Breast epithelium (tissue), 3 donors: ENCODE measurements around the gene SRF.

Experiments used
- POLR2A ChIP-seq: fragments of 450-650 bp; IDR thresholded peaks from one replicate; pipeline ENCODE4 v1.6.1; 2016; ENCODE audit warnings: antibody characterized with exemption, mild to moderate bottlenecking, moderate library complexity
- POLR2AphosphoS5 ChIP-seq, 3 donors: sonication (generic); formaldehyde crosslinking; IDR thresholded peaks; one replicate each; pipeline ENCODE4 v1.6.1; 2017; ENCODE audit warnings: antibody characterized with exemption in 3 of 3
- TF ChIP-seq, protein P1 (sequence below), 3 donors: fragments of 450-650 bp; IDR thresholded peaks; one replicate each; pipeline ENCODE4 v1.5.1; 2016 to 2017; ENCODE audit warnings: antibody characterized with exemption in 3 of 3, mild to moderate bottlenecking in 3 of 3, moderate library complexity in 3 of 3

DNA sequence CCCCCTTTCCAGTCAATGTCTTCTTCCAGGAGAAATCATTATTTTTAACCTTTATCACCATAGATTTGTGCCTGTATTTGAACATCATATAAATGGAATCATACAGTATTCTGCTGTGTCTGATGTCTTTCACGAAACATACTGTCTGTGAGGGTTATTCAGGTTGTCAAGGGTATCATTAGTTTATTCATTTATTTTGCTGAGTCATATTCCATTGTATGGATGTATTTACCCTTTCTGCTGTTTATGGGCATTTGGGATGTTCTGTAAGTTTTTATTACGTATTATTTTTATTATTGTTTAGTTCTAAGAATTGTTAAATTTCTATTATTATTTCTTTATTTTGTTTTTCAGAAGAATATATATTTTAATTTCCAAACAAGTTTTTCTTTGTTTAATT is 36.2 kb downstream of the SRF start:
- TF ChIP-seq, protein P1, sequence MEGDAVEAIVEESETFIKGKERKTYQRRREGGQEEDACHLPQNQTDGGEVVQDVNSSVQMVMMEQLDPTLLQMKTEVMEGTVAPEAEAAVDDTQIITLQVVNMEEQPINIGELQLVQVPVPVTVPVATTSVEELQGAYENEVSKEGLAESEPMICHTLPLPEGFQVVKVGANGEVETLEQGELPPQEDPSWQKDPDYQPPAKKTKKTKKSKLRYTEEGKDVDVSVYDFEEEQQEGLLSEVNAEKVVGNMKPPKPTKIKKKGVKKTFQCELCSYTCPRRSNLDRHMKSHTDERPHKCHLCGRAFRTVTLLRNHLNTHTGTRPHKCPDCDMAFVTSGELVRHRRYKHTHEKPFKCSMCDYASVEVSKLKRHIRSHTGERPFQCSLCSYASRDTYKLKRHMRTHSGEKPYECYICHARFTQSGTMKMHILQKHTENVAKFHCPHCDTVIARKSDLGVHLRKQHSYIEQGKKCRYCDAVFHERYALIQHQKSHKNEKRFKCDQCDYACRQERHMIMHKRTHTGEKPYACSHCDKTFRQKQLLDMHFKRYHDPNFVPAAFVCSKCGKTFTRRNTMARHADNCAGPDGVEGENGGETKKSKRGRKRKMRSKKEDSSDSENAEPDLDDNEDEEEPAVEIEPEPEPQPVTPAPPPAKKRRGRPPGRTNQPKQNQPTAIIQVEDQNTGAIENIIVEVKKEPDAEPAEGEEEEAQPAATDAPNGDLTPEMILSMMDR (IDR thresholded peaks at IDR 0.05), result no peak
- TF ChIP-seq POLR2AphosphoS5 (IDR thresholded peaks at IDR 0.05) (no peak), POLR2A (no peak)
